H1 (cell line): Measurements from ENCODE around the gene MTX3. TPM values are rescaled to one million over a fixed set of nuclear protein-coding genes. Genes with fewer than 3 reads are reported as not detected.

ENCODE experiments used
- CTCF ChIA-PET: fragments of 300-600 bp; sonication (Branson Sonifier 250); formaldehyde crosslinking; loops from one replicate; lab custom pipeline; 2021; ENCODE audit not compliant: partially characterized antibody; lab: Charles Lee
- POLR2A ChIA-PET: fragments of 300-600 bp; sonication (Branson Sonifier 250); formaldehyde crosslinking; loops from one replicate; lab custom pipeline; 2021; ENCODE audit warnings: inconsistent platforms; ENCODE audit not compliant: partially characterized antibody; lab: Charles Lee
- DNase-seq, 2 experiments: peaks; one replicate each; pipeline versions ENCODE4 v3.0.0 to v3.0.0-alpha.2; 2010 to 2022; ENCODE audit warnings: low spot score in 2 of 2, low read depth in 1 of 2, mixed read lengths in 1 of 2
- FAIRE-seq: peaks from 2 replicates; lab custom pipeline; 2011; peaks lifted over from hg19 to GRCh38; lab: Jason Lieb, UNC
- H2AFZ ChIP-seq: 2 replicates; pipeline ENCODE4 v1.8.1; 2012; ENCODE audit warnings: low read length, inconsistent platforms
- H2AK5ac ChIP-seq: 2 replicates; pipeline ENCODE4 v1.6.1; 2013; ENCODE audit warnings: low read depth, low read length
- H2BK120ac ChIP-seq: replicated peaks from 2 replicates; pipeline ENCODE3; 2013; ENCODE audit warnings: low read depth, low read length, inconsistent platforms
- H2BK12ac ChIP-seq: 2 replicates; pipeline ENCODE4 v1.6.1; 2013; ENCODE audit warnings: low read depth, low read length
- H2BK15ac ChIP-seq: 2 replicates; pipeline ENCODE4 v1.6.1; 2013; ENCODE audit warnings: low read length
- H2BK20ac ChIP-seq: 2 replicates; pipeline ENCODE4 v1.6.1; 2013; ENCODE audit warnings: low read length
- H2BK5ac ChIP-seq: 2 replicates; pipeline ENCODE4 v1.6.1; 2013; ENCODE audit warnings: low read depth, low read length
- H3K14ac ChIP-seq: 2 replicates; pipeline ENCODE4 v1.6.1; 2013; ENCODE audit warnings: inconsistent platforms; ENCODE audit not compliant: insufficient read length
- H3K18ac ChIP-seq: 2 replicates; pipeline ENCODE4 v1.6.1; 2013; ENCODE audit warnings: low read length; ENCODE audit errors: extremely low read depth
- H3K23ac ChIP-seq: 2 replicates; pipeline ENCODE4 v1.6.1; 2013; ENCODE audit warnings: inconsistent platforms; ENCODE audit not compliant: insufficient read length
- H3K23me2 ChIP-seq: 2 replicates; pipeline ENCODE4 v1.6.1; 2013; ENCODE audit warnings: low read depth, low read length
- H3K27ac ChIP-seq: 2 replicates; pipeline ENCODE4 v1.6.1; 2011; ENCODE audit warnings: low read depth, low read length, inconsistent platforms
- H3K27me3 ChIP-seq, 4 experiments: replicated peaks in 1 of 4; 1 replicate in 1 of 4; 2 replicates in 3 of 4; pipeline versions ENCODE4 v1.6.1 to v1.8.1; 2011 to 2013; ENCODE audit warnings: low read length in 3 of 4, mild to moderate bottlenecking in 3 of 4, inconsistent platforms in 2 of 4, mixed read lengths in 2 of 4, moderate library complexity in 1 of 4; ENCODE audit not compliant: control insufficient read depth in 3 of 4, insufficient read depth in 3 of 4; ENCODE audit errors: extremely low read depth in 1 of 4
- H3K36me3 ChIP-seq, 4 experiments: 2 replicates each; pipeline versions ENCODE4 v1.6.1 to v1.8.1; 2011 to 2013; ENCODE audit warnings: mild to moderate bottlenecking in 4 of 4, low read length in 3 of 4, moderate library complexity in 2 of 4, control low read depth in 1 of 4, inconsistent platforms in 1 of 4; ENCODE audit not compliant: insufficient read depth in 4 of 4, control insufficient read depth in 2 of 4
- H3K4ac ChIP-seq: replicated peaks from 2 replicates; pipeline ENCODE3; 2013; ENCODE audit warnings: low read length, low read depth, mixed read lengths, inconsistent platforms; ENCODE audit not compliant: insufficient read length
- H3K4me1 ChIP-seq, 4 experiments: replicated peaks in 1 of 4; 1 replicate in 1 of 4; 2 replicates in 3 of 4; pipeline versions ENCODE4 v1.6.1 to v1.8.1; 2011 to 2013; ENCODE audit warnings: low read length in 3 of 4, inconsistent platforms in 2 of 4, mixed read lengths in 1 of 4; ENCODE audit not compliant: insufficient read depth in 4 of 4, control insufficient read depth in 3 of 4
- H3K4me2 ChIP-seq, 2 experiments: 2 replicates each; pipeline versions ENCODE4 v1.6.1 to v1.8.1; 2011 to 2013; ENCODE audit warnings: low read depth in 2 of 2, low read length in 2 of 2, control low read depth in 1 of 2, inconsistent platforms in 1 of 2, mild to moderate bottlenecking in 1 of 2; ENCODE audit not compliant: insufficient read depth in 1 of 2
- H3K4me3 ChIP-seq, 4 experiments: fragments of 200-600, 300-600 bp in 1 of 4; sonication (generic), shearing (Covaris generic), sonication (Bioruptor Twin) in 1 of 4; 2 replicates each; pipeline versions ENCODE4 v1.5.1 to v1.8.1; 2011 to 2016; ENCODE audit warnings: low read length in 4 of 4, low read depth in 3 of 4, control low read depth in 2 of 4, inconsistent platforms in 2 of 4, mild to moderate bottlenecking in 2 of 4, mixed read lengths in 1 of 4, moderate library complexity in 1 of 4; ENCODE audit not compliant: insufficient read depth in 2 of 4; ENCODE audit errors: extremely low read depth in 1 of 4
- H3K56ac ChIP-seq: replicated peaks from 2 replicates; pipeline ENCODE3; 2013; ENCODE audit warnings: low read depth, mild to moderate bottlenecking, mixed read lengths, low read length, inconsistent platforms; ENCODE audit not compliant: insufficient read length
- H3K79me1 ChIP-seq: 2 replicates; pipeline ENCODE4 v1.6.1; 2013; ENCODE audit warnings: low read depth, low read length, control low read depth
- H3K79me2 ChIP-seq, 2 experiments: 2 replicates each; pipeline versions ENCODE4 v1.6.1 to v1.8.1; 2012 to 2013; ENCODE audit warnings: low read length in 2 of 2, mild to moderate bottlenecking in 2 of 2, inconsistent platforms in 1 of 2; ENCODE audit not compliant: insufficient read depth in 2 of 2, control insufficient read depth in 1 of 2
- H3K9ac ChIP-seq, 4 experiments: replicated peaks in 1 of 4; 1 replicate in 1 of 4; 2 replicates in 3 of 4; pipeline versions ENCODE4 v1.6.1 to v1.8.1; 2011 to 2013; ENCODE audit warnings: low read depth in 3 of 4, low read length in 3 of 4, control low read depth in 2 of 4, mild to moderate bottlenecking in 2 of 4, moderate library complexity in 2 of 4, inconsistent platforms in 1 of 4; ENCODE audit errors: extremely low read depth in 1 of 4
- H3K9me3 ChIP-seq, 2 experiments: 2 replicates each; pipeline versions ENCODE4 v1.6.1 to v1.8.1; 2012 to 2013; ENCODE audit warnings: mild to moderate bottlenecking in 2 of 2, moderate library complexity in 2 of 2, control low read depth in 1 of 2, inconsistent platforms in 1 of 2, low read depth in 1 of 2, low read length in 1 of 2, mixed read lengths in 1 of 2; ENCODE audit not compliant: insufficient read depth in 2 of 2
- H4K20me1 ChIP-seq, 2 experiments: replicated peaks in 1 of 2; 2 replicates each; pipeline versions ENCODE3 to v1.8.1; 2011 to 2013; ENCODE audit warnings: inconsistent platforms in 2 of 2, low read length in 2 of 2, mild to moderate bottlenecking in 1 of 2; ENCODE audit not compliant: insufficient read depth in 2 of 2, control insufficient read depth in 1 of 2
- H4K5ac ChIP-seq: 2 replicates; pipeline ENCODE4 v1.6.1; 2013; ENCODE audit warnings: low read length, low read depth, mixed read lengths, inconsistent platforms; ENCODE audit not compliant: insufficient read length
- H4K8ac ChIP-seq: 2 replicates; pipeline ENCODE4 v1.8.0; 2013; ENCODE audit warnings: mild to moderate bottlenecking, moderate library complexity, low read length, inconsistent platforms; ENCODE audit not compliant: insufficient read depth; ENCODE audit errors: extremely low read depth
- H4K91ac ChIP-seq: replicated peaks from 2 replicates; pipeline ENCODE3; 2013; ENCODE audit warnings: low read length, mixed read lengths, inconsistent platforms; ENCODE audit not compliant: insufficient read length
- ATF2 ChIP-seq: IDR thresholded peaks from 2 replicates; pipeline ENCODE4 v1.6.1; 2012; ENCODE audit warnings: low read length, inconsistent platforms
- CEBPB ChIP-seq: IDR thresholded peaks from 2 replicates; pipeline ENCODE4 v1.6.1; 2012; ENCODE audit warnings: low read depth, low read length
- EP300 ChIP-seq, 2 experiments: IDR thresholded peaks; 1 replicate in 1 of 2; 2 replicates in 1 of 2; pipeline ENCODE4 v1.6.1; 2011 to 2012; ENCODE audit warnings: low read depth in 2 of 2, low read length in 2 of 2, mild to moderate bottlenecking in 2 of 2, borderline replicate concordance in 1 of 2, inconsistent platforms in 1 of 2, moderate library complexity in 1 of 2
- EZH2 ChIP-seq: fragments of 200-600 bp; sonication (generic); IDR thresholded peaks from 2 replicates; pipeline ENCODE4 v1.7.1; 2012; ENCODE audit warnings: low read depth, mild to moderate bottlenecking, moderate library complexity, low read length, inconsistent platforms; ENCODE audit not compliant: severe bottlenecking
- RXRA ChIP-seq: IDR thresholded peaks from 2 replicates; pipeline ENCODE4 v1.6.1; 2011; ENCODE audit warnings: low read depth, mild to moderate bottlenecking, low read length, moderate library complexity; ENCODE audit not compliant: insufficient read depth
- SAP30 ChIP-seq: fragments of 300-600 bp; sonication (generic); IDR thresholded peaks from 2 replicates; pipeline ENCODE4 v1.7.1; 2012; ENCODE audit warnings: low read length, moderate library complexity, mild to moderate bottlenecking, inconsistent platforms; ENCODE audit not compliant: insufficient read depth, insufficient replicate concordance
- SP2 ChIP-seq: IDR thresholded peaks from 2 replicates; pipeline ENCODE4 v1.6.1; 2012; ENCODE audit warnings: mild to moderate bottlenecking, low read length, inconsistent platforms
- TCF12 ChIP-seq: IDR thresholded peaks from 2 replicates; pipeline ENCODE4 v1.6.1; 2011; ENCODE audit warnings: low read depth, mild to moderate bottlenecking, low read length
- YY1 ChIP-seq: IDR thresholded peaks from 2 replicates; pipeline ENCODE4 v1.6.1; 2011; ENCODE audit warnings: low read depth, mild to moderate bottlenecking, low read length
- WGBS, 2 experiments: shearing (Covaris generic) in 1 of 2; methylation state at CpG; one replicate each; pipeline versions ENCODE4 v1.1.6 to v1.1.7; 2013 to 2015; ENCODE audit warnings: low lambda C conversion rate in 2 of 2, mixed read lengths in 2 of 2, inconsistent platforms in 1 of 2, low coverage in 1 of 2, missing lambda C conversion rate in 1 of 2; ENCODE audit not compliant: insufficient replicate concordance in 2 of 2, insufficient coverage in 1 of 2, insufficient read length in 1 of 2; ENCODE audit errors: extremely low coverage in 1 of 2, missing lambda C conversion rate in 1 of 2; 5-methylcytosine and 5-hydroxymethylcytosine counted together
- polyA plus RNA-seq, 7 experiments: library from polyadenylated mRNA; depleted of rRNA in 3 of 7; stranded (reverse) in 5 of 7; unstranded in 2 of 7; fragments of >200 nt in 5 of 7; fragments of 200-250 nt in 2 of 7; gene quantifications; 1 replicate in 5 of 7; 2 replicates in 1 of 7; 4 replicates in 1 of 7; pipeline versions ENCODE4 v1.2.1 to v1.2.3, GENCODE V29; 2011 to 2013; ENCODE audit warnings: missing spikeins in 2 of 7, mixed read lengths in 2 of 7
- total RNA-seq: library from RNA; stranded (reverse); fragmentation: NEBNext Ultra II Directional; extraction: Animal tissue kit (Norgen Biotek cat#: 25700); gene quantifications from 2 replicates; pipeline ENCODE4 v1.2.1, GENCODE V29; 2021
- TF ChIP-seq, protein P1 (sequence below): IDR thresholded peaks from 2 replicates; pipeline ENCODE4 v1.6.1; 2012; ENCODE audit warnings: inconsistent platforms

The MTX3 gene
- total and polyA plus RNA-seq, 2 of the 8 experiments (the other 6 are each of a cell fraction or from before 2014, with no cell fraction given): 9.4 to 28.8 TPM

- no peak overlapping the region for H3K23ac ChIP-seq
- H3K4me2 ChIP-seq: no peak overlapping the region
- H3K4me1 ChIP-seq: no peaks in the 10 kb centered on the region
- no peaks in the 10 kb centered on the region; the same call in 1 of the 2 replicates for H3K23me2 ChIP-seq
- no peak overlapping the region for H3K18ac ChIP-seq
- CTCF ChIA-PET: interaction anchor here (0.8 to 2.3 kb wide), 2 partner anchors 9 to 23 kb away, joined by 4 to 6 read pairs; no protein-coding TSS in a partner anchor
- H3K4me3 ChIP-seq: no peak overlapping the region
- no peak overlapping the region for H2BK20ac ChIP-seq
- POLR2A ChIA-PET: interaction anchor here (0.8 kb wide), 1 partner anchor 19 kb away, joined by 3 read pairs; no protein-coding TSS in a partner anchor
- 81% methylated on average over 3 of the region's 3 CpGs; no CpG with 5 or more reads in 1 of the 2 experiments for WGBS, 2 experiments
- no peak overlapping the region for H2AFZ ChIP-seq
- H3K79me2 ChIP-seq: no peaks in the 10 kb centered on the region
- H2BK15ac ChIP-seq: no peak overlapping the region
- no peak overlapping the region for H3K4ac ChIP-seq
- H4K5ac ChIP-seq: no peak overlapping the region
- H3K27ac ChIP-seq: no peak overlapping the region
- no peak overlapping the region for H3K14ac ChIP-seq
- no peak overlapping the region for H4K91ac ChIP-seq
- TF ChIP-seq EP300 (IDR thresholded peaks at IDR 0.05; ENCODE audit: borderline replicate concordance in 1 of 2, low read depth in 2 of 2, low read length in 2 of 2): no peak
- no peak for TF ChIP-seq ATF2
- no peak for TF ChIP-seq CEBPB
- TF ChIP-seq YY1: no peak
- TF ChIP-seq SAP30: no peak
- no peak for TF ChIP-seq SP2
- TF ChIP-seq RXRA: no peak
- TF ChIP-seq EZH2: no peak
- TF ChIP-seq, protein P1, sequence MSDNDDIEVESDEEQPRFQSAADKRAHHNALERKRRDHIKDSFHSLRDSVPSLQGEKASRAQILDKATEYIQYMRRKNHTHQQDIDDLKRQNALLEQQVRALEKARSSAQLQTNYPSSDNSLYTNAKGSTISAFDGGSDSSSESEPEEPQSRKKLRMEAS: no peak
- no peak for TF ChIP-seq TCF12
- H3K36me3 ChIP-seq: no peaks in the 10 kb centered on the region
- no peaks in the 10 kb centered on the region for H3K27me3 ChIP-seq
- no peaks in the 10 kb centered on the region for H4K20me1 ChIP-seq
- no peaks in the 10 kb centered on the region for H3K79me1 ChIP-seq
- FAIRE-seq (no peak), DNase-seq (no peak)
- H2BK5ac ChIP-seq: no peak overlapping the region
- no peak overlapping the region for H2BK12ac ChIP-seq
- H3K9ac ChIP-seq: no peak overlapping the region
- H2BK120ac ChIP-seq: no peak overlapping the region
- no peak overlapping the region for H4K8ac ChIP-seq
- H3K56ac ChIP-seq: no peak overlapping the region
- no peak overlapping the region for H2AK5ac ChIP-seq
- H3K9me3 ChIP-seq: no peaks in the 10 kb centered on the region
These were observed 43.5 kb downstream of the MTX3 start for GRCh38 chr5:79947567-79947966.
